Loucy (cell line): ENCODE measurements around the gene AGBL1.

ENCODE experiments used
- H2AFZ ChIP-seq: fragments of 200-600 bp; sonication (generic); 2 replicates; pipeline ENCODE4 v1.6.0; 2016; ENCODE audit warnings: antibody characterized with exemption, mild to moderate bottlenecking, low read length, moderate library complexity
- H3F3A ChIP-seq: fragments of 200-600 bp; 2 replicates; pipeline ENCODE4 v1.6.0; 2016; ENCODE audit warnings: antibody characterized with exemption, low read depth, mild to moderate bottlenecking
- H3K27me3 ChIP-seq: fragments of 200-600 bp; sonication (generic); 2 replicates; pipeline ENCODE4 v1.6.1; 2014; ENCODE audit warnings: low read length, mild to moderate bottlenecking; ENCODE audit not compliant: insufficient read depth, poor library complexity, severe bottlenecking
- H3K36me3 ChIP-seq: fragments of 200-600 bp; sonication (generic); 2 replicates; pipeline ENCODE4 v1.6.1; 2016; ENCODE audit warnings: low read length; ENCODE audit not compliant: insufficient read depth
- H3K4me1 ChIP-seq: fragments of 200-600 bp; sonication (generic); 2 replicates; pipeline ENCODE4 v1.5.1; 2014; ENCODE audit warnings: low read length, mild to moderate bottlenecking; ENCODE audit not compliant: insufficient read depth, poor library complexity, severe bottlenecking
- H3K4me2 ChIP-seq: fragments of 200-600 bp; sonication (generic); 2 replicates; pipeline ENCODE4 v1.6.0; 2014; ENCODE audit warnings: antibody characterized with exemption, low read length, low read depth, mild to moderate bottlenecking; ENCODE audit not compliant: poor library complexity, severe bottlenecking
- H3K4me3 ChIP-seq: fragments of 200-600 bp; sonication (generic); 2 replicates; pipeline ENCODE4 v1.5.1; 2014; ENCODE audit warnings: low read length, mild to moderate bottlenecking, mixed read lengths; ENCODE audit not compliant: poor library complexity, severe bottlenecking
- H3K79me2 ChIP-seq: fragments of 200-600 bp; sonication (generic); 2 replicates; pipeline ENCODE4 v1.6.1; 2014; ENCODE audit warnings: low read length; ENCODE audit not compliant: insufficient read depth
- H3K9ac ChIP-seq: fragments of 200-600 bp; sonication (generic); 2 replicates; pipeline ENCODE4 v1.6.0; 2014; ENCODE audit warnings: mild to moderate bottlenecking, low read depth, low read length, moderate library complexity; ENCODE audit not compliant: poor library complexity, severe bottlenecking
- H3K9me2 ChIP-seq: fragments of 200-600 bp; sonication (generic); replicated peaks from 2 replicates; pipeline ENCODE4 v1.6.1; 2016; ENCODE audit warnings: low read depth, low read length, mixed read lengths
- H3K9me3 ChIP-seq: fragments of 200-600 bp; sonication (generic); 2 replicates; pipeline ENCODE4 v1.6.1; 2014; ENCODE audit warnings: mild to moderate bottlenecking, antibody characterized with exemption, low read length, low read depth; ENCODE audit not compliant: insufficient read depth
- H4K20me1 ChIP-seq: fragments of 200-600 bp; sonication (generic); 2 replicates; pipeline ENCODE4 v1.6.0; 2014; ENCODE audit warnings: antibody characterized with exemption, low read length, mild to moderate bottlenecking; ENCODE audit not compliant: insufficient read depth, poor library complexity, severe bottlenecking
- EZH2phosphoT487 ChIP-seq: fragments of 200-600 bp; IDR thresholded peaks from 2 replicates; pipeline ENCODE4 v1.6.1; 2018; ENCODE audit warnings: antibody characterized with exemption, mild to moderate bottlenecking, moderate library complexity, borderline replicate concordance
- TF ChIP-seq, protein P1 (sequence below): fragments of 200-600 bp; sonication (generic); conservative IDR thresholded peaks from 2 replicates; pipeline ENCODE4 v1.5.1; 2014; ENCODE audit warnings: mild to moderate bottlenecking, antibody characterized with exemption, low read length

The AGBL1 gene

DNA sequence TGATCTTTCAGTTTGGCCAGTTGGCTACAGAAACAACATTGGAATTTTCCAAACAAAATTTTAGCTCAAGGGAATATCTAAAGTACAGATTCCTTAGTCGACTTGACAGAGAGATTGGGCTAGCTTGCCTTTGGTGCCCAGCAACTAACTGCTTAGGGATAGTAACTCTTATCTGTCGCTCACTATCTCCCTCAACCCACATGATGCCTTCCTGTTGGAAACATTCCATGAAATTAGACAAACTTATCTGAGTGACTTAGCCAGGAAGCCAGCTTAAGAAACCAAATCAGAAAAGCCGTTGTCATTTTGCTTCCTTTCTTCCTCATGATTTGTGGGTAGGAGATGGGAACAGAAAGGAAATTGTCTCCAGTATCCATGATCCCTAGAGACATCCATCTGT, 791.2 kb downstream of the AGBL1 start:
- Histone ChIP-seq H3F3A (no peaks in the 10 kb centered on the region), H3K79me2 (no peaks in the 10 kb centered on the region), H3K9ac (no peak overlapping the region), H3K36me3 (no peaks in the 10 kb centered on the region), H4K20me1 (no peaks in the 10 kb centered on the region), H3K27me3 (no peaks in the 10 kb centered on the region), H3K9me2 (no peaks in the 10 kb centered on the region), H3K4me3 (no peak overlapping the region), H3K4me1 (no peaks in the 10 kb centered on the region), H2AFZ (no peak overlapping the region), H3K9me3 (no peaks in the 10 kb centered on the region), H3K4me2 (no peak overlapping the region)
- no peak for TF ChIP-seq EZH2phosphoT487
- TF ChIP-seq, protein P1, sequence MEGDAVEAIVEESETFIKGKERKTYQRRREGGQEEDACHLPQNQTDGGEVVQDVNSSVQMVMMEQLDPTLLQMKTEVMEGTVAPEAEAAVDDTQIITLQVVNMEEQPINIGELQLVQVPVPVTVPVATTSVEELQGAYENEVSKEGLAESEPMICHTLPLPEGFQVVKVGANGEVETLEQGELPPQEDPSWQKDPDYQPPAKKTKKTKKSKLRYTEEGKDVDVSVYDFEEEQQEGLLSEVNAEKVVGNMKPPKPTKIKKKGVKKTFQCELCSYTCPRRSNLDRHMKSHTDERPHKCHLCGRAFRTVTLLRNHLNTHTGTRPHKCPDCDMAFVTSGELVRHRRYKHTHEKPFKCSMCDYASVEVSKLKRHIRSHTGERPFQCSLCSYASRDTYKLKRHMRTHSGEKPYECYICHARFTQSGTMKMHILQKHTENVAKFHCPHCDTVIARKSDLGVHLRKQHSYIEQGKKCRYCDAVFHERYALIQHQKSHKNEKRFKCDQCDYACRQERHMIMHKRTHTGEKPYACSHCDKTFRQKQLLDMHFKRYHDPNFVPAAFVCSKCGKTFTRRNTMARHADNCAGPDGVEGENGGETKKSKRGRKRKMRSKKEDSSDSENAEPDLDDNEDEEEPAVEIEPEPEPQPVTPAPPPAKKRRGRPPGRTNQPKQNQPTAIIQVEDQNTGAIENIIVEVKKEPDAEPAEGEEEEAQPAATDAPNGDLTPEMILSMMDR = no peak

DNA sequence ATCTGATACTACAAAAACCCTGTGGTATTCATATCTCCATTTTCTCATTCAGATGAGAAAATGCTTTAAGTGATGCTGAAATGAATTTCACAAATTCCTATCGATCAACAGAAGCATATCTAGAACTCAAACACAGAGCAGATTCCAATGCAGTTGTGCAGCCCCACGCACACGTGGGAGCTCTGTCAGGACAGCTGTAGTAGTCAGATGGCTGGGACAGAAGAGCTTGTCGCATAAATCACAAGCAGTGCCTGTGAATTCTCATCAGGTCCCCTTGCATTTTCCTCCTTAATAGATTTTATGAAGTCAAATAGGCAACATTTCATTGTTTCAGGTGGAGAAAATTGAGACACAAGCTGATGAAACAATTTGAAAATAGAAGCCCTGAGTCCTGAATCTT, 792.3 kb downstream of the AGBL1 start:
- Histone ChIP-seq H4K20me1 (no peaks in the 10 kb centered on the region), H3K4me3 (no peak overlapping the region), H3F3A (no peaks in the 10 kb centered on the region), H3K4me1 (no peaks in the 10 kb centered on the region), H3K9me2 (no peaks in the 10 kb centered on the region), H2AFZ (no peak overlapping the region), H3K4me2 (no peak overlapping the region), H3K36me3 (no peaks in the 10 kb centered on the region), H3K9me3 (no peaks in the 10 kb centered on the region), H3K9ac (no peak overlapping the region), H3K79me2 (no peaks in the 10 kb centered on the region), H3K27me3 (no peaks in the 10 kb centered on the region)
- TF ChIP-seq, protein P1 = no peak
- no peak for TF ChIP-seq EZH2phosphoT487

DNA sequence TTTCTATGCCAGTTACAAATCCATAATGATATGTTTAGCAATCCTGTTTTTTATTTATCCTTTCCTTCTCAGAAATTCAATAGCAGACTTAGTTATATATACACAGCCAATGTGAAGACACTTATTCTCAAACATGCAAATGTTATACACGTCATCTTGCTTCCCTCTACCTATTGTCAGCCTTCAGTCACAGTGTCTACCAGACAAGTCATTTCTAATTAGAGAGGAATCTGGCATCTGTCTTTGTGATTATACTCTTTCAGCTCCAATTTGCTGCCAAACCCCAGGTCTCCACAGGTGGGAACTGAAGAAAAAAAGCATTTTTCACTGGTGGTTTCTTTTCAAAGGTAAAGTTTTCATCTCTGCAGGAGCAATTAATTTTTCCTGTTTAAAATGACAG, 793.1 kb downstream of the AGBL1 start:
- no peak overlapping the region for H2AFZ ChIP-seq
- H3K4me3 ChIP-seq = no peak overlapping the region
- H3K27me3 ChIP-seq = no peaks in the 10 kb centered on the region
- no peak overlapping the region for H3K4me2 ChIP-seq
- H3K9me3 ChIP-seq = no peaks in the 10 kb centered on the region
- H3K79me2 ChIP-seq = no peaks in the 10 kb centered on the region
- no peaks in the 10 kb centered on the region for H3K4me1 ChIP-seq
- no peaks in the 10 kb centered on the region for H3K9me2 ChIP-seq
- H3K9ac ChIP-seq = no peak overlapping the region
- no peaks in the 10 kb centered on the region for H3K36me3 ChIP-seq
- TF ChIP-seq, protein P1 = no peak
- TF ChIP-seq EZH2phosphoT487 = no peak
- no peaks in the 10 kb centered on the region for H3F3A ChIP-seq
- H4K20me1 ChIP-seq = no peaks in the 10 kb centered on the region
